Hematopoietic multipotent progenitor cell treated with erythropoietin and hydrocortisone succinate and interleukin-3 and kit ligand, for 4 days (in vitro differentiated cells): ENCODE results near the gene DYTN.

Source experiments
- DNase-seq: peaks from one replicate; pipeline ENCODE4 v3.0.0-alpha.2; 2015

The DYTN gene

DNA sequence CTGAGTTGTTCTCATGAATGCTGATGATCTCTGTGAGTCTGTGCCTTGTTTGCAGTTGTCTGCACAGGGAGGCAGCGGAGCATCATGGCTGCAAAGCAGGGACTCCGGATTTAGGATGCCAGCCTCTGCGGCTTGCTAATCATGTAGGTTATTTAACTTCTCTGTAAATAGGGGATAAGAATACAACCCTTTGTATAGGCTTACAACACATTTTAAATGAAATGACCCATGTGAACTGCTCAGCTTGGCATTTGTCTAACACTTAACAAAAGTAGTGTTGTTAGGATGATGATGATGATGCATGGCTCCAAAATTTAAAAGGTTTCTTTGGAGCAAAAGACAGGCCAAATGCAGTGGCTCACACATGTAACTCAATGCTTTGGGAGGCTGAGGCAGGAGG lies 19.4 kb downstream of the DYTN start:
- DNase-seq, result no peak

DNA sequence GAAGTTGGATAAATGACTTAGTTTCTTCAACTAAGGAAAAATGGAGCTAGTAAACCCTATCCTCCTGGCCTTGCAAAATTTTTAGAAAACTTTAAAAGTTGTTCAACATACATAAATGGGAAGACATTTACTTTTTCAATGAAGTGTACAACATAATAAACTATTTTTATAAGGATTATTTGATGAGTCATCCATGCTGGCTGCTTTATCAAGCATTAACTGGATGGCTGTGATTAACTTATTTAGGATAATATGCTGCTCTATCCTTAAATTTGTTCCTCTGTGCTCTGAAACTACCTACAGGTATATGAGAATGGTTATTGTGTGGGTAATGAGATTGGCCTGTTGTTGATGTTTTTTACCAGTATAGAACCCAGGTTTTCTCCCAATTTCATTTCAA lies 21.3 kb downstream of the DYTN start:
- no peak for DNase-seq

DNA sequence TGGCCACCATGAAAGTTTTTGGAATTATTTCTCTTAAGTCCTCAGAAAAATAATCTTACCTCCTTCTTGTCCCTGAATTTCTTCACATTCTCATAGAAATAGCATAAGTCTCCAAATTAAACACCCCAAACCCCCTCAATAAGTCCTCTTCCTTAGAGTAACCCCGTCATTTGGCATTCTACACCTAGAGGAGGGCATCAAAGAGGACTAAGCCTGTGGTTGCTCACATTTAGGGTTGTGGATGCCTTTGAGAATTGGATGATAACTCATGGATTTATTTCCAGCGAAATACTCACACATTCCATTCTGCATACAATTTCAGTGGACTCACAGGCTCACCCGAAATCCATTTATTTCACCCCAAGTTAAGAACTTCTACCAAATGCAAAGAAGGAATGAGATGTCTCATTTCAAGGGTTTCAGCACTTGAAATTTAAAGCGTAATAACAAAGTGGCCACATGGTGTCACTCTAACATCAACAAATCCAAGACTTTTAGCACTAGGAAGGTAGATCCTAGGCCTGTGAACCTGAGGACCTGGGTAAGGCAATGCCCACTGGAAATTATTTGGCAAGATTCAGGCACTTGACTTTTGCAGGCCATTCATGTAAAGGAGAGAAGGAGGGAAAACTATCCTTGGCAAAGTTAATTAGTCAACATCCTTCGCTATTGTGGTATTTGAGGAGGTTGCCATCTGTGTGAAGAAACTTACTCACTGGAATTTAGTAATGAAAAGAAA lies 24.6 kb downstream of the DYTN start:
- DNase-seq, result peak; percentile 82

DNA sequence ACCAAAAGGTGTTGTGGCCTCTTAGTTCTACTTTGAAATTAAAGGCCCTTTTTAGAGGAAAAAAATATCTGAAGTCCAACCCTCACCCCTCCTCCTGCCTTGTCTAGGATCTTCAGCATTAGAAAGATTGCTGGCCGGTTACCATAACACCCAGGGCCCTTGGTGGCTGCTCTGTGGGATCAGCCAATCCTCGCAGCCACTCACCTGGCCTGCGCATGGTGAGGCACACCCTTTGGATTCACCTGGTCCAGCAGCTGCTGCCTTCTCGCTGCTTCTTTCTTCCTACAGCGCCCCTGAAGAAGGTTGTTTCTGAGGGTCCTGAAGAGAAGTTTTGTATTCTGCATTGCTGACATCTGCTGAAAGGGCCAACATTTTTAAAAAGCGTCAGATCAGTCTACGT lies 25.2 kb downstream of the DYTN start:
- no peak for DNase-seq

DNA sequence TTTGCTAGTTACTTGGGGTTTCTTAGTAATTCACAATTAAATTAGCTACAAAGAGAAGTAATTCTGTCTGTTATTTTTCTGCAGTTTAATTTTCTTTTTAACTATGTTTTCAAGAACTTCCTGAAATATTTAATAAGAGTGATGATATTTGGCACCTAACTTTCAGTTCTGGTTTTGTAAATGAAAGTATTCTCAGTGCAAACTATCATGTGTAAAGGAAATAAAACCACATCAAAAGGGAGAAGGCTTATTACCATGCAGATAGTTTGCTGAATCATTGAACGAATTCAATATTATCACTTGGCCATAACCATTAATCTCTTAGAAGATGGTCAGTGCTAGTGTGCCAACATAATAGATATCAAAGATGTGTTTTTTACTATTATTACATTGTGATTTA lies 29.2 kb downstream of the DYTN start:
- peak; percentile 18 for DNase-seq

DNA sequence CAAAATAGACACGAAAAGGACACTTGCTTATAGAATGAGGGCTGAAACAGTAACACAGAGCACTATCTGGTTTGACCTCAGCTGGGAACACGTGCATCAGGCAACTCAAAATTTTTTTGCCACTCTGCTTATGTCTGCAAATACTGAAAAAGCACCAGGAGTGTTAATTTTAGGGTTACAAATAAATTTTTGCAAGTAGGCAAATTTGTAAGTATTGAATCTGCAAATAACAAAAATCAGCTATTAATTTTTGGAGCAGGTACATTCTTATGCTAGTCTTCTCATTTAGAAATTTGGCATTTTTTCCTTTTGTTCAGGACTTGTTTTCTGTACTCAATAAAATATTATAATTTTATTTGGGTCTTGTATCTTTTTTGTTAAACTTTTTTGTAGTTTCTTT lies 29.7 kb downstream of the DYTN start:
- no peak for DNase-seq

DNA sequence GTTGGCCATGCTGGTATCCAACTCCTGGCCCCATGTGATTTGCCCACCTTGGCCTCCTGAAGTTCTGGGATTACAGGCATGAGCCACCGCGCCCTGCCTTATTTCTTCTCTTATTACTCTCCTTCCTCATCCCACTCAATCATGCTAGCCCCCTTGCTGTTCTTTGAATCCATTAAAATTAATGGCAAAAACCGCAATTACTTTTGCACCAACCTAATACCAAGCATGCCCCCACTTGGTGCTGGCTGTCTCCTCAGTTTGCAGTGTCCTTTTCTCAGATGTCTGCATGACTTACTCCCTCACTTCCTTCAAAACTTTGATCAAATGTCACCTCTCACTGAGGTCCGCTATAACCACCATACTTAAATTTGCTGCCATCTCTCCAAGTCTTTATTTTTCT lies 34.6 kb downstream of the DYTN start:
- DNase-seq, result no peak

DNA sequence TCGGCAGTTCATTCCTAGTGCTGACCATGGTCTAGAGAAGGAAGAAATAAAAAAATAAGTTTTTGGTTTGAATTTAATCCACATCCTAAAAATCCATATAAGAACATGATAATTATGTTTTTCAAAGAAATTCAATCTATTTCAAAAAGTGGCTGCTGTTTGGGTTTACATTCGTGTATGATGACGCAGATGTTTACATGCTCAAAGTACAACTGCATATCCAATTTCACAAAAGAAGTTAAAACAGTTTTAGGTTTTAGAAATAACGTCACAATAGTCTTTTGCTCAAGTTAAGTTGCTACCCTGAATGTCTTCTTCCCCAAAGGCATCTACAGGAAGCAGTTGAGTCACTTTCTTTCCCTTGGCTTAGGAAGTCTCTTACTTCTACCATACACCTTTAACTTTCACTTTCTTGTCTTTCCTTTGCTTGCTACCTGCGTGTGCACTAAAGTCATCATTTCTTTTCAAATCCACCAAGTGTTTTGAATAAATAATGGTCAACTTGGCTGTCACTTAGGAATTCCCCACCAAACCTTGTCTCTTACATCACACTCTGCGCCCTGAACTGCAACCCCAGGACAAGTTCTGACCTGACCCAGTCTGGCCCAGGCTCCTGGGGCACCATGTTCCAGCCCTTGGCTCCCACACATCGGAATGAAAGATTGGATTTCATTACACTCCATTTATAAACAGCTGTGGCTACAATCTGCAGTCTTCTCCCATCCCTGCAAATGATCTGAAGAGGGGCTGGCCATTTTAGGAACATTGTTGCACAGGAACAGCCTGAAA lies 47.5 kb downstream of the DYTN start:
- no peak for DNase-seq

DNA sequence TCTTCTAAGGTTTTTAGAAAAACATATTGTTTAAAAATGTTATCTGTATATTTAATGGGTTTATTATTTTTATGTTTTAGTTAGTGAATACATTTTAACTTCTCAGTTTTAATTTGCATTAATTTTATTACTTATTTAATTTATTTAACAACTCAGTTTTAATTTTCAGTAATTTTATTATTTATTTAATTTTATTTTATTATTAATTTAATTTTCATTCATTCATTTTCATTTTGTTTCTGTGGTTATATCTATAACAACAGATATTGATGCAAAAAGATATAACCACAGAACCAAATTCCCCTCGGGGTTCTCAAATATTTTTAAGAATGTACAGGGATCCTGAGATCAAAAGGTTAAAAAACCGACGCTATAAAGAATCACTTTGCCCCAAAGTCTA lies 52.9 kb downstream of the DYTN start:
- DNase-seq, result no peak

DNA sequence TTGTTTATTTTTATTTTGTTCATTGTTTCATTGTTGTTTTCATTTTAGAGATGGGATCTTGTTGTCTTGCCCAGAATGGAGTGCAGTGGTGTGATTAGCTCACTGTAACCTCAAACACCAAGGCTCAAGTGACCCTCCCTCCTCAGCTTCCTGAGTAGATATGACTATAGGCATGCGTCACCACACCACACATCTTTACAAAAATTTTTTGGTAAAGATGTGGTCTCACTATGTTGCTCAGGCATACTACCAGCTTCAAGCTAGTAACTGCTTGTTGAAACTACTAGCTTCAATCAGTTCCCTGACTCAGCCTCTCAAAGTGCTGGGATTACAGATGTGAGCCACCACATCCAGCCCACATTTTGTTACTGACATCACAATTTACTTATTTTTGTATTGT lies 61.1 kb downstream of the DYTN start:
- DNase-seq, result peak; percentile 5

DNA sequence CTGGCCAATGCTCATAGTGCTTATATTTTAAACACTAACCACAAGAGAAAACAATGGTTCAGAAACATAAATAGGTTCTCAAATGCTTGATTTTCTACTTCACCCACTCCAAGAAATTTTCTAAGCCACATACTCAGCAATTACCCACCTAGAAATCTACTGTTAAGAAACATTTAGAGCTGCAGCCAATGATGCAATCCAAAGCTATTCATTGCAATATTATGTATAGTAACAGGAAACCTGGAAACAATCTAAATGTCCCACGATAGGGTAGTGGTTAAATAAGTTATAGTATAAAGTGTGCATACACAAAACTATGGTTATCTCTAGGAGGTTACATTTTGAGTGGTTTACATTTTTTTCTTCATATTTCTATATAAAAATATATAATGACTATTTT lies 70.2 kb downstream of the DYTN start:
- DNase-seq, result no peak

DNA sequence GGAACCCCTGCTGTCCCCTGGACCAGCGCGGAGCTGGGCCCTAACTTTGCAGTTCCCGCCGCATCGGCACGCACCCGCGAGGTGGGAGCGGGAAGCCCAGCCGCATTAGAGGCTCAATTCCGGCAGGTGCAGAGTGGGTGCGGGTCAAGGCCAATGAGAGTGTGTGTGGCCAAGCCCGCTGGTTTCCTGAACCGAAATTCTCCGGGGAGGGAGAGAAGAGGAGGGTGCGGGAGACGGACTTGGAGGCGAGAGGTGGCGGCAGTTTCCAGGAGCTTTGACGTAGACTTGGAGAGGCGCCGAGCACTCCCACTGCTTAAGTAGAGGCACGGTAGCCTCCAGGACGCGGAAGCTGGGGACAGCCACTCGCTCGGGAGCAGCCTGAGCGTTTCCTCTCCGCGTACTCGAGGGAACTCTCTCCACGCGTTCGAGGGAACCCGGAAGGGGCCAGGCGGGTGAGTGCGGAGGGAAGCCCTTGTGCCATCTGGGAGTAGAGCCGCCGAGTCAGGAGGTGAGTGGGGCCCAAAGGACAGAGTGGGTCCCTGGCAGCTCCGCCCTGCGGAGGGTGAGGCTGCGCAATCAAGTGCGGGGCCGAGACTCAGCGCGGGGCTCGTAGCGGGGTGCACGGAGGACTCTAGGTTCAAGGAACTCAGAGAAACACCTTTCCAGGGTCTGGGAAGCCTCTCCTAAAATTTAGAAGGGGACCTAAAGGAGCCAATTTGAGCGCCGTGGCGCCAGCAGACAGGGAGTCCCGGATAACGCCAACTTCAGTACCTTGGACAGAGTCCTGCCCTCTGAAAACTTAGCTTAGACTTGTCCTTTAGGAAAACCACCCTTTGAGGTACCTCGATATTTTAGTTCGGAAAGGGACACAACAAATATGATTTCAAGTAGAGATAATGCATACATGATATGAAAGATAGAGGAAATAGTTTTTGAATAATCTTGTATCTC lies 75.8 kb downstream of the DYTN start, which contains the start of gene FAM237A:
Gene FAM237A (plus strand): TSS at position 413 of the 951 bp plus-strand sequence. CDS start 1,750 bp downstream, outside the sequence.
- peak; percentile 81 for DNase-seq

DNA sequence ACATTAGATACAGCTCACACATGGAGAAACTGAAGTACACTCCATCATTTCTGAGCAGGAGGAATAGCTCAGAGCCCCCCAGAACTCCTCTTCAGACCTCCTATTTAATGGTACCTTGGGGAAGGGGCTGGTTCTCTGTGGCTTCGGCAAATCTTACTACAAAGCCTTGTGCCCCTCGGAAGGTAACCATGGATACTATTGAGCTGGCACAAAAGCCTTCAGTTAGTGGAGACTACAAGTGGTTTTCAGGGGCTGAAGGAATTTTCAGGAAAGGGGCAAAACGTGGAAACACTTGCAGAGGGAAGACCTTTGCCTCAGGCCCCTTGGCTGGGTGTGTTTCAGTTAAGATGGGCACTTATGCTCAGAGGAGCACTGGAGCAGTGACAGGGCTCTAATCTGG lies 77.0 kb downstream of the DYTN start:
- no peak for DNase-seq

DNA sequence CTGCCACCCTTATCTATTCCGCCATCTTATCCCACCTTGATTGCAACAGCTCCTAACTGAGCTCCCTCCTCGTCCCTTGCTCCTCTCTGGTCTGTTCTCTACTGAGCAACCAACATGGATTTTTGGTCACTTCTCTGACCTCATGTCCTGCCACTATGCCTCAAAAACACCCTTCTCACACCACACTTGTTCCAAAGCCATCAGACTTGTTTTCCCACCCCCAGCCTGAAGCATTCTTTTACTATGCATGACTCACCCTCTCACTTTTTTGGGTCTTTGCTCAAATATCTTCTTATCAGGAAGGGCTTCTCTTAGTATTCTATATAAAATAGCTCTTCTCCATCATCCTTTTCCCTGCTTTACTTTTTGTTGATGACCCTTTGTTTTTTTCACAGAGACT lies 78.6 kb downstream of the DYTN start:
- DNase-seq, result no peak

DNA sequence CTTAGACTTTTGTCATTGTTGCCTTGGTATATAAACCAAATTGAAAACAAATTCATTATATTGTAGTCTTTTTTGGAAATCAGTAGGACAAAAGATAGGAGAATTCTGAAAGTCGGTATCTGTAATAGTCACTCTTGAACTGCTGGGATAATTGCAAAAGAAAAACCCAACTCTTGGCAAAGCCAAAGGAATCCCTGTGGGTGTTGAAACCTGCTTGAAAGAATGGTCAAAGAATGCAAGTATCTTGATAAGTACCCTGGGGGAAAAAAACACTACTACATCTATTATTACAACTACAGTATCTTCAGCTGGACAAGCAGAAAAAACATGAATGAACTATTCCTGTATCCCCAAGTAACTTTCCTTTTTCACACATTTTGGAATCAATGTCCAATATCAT lies 83.2 kb downstream of the DYTN start:
- no peak for DNase-seq

DNA sequence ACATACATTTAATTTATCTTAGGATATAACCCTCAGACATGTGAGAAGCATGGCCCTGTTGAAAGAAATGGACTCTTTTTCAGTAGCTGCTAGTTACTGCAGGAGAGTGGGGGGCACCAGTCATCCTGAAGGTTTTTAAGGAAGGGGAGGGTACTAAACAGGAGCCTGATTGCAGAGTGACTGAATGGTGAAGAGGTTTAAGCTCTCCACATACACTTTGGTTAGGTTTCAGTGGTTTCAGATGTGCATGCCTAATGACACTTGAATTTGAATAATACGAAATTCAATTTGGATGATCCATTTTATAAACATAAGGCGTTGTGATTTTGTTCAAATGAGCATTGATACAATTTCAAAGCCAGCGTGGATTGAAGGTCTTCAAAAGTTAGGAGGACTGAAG lies 86.9 kb downstream of the DYTN start:
- DNase-seq, result no peak

DNA sequence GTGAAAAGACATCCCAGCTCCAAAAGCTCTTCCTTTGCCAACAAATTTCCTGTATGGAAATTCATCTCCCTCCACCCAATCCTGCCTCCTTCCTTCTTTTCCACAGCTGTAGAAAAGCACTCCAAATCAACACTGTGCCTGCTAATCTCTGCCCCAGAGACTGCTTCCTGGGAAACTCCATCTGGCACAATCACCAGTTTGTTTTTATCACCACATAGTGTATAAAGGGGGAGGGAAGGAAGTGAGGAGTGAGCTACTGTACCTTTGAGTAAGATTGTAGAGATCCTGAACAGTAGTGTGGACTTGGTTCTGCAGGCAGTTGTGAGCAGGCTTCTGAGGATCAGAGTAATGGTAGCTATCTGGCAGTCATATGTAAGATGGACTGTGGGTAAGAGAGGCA lies 90.6 kb downstream of the DYTN start:
- DNase-seq, result no peak

DNA sequence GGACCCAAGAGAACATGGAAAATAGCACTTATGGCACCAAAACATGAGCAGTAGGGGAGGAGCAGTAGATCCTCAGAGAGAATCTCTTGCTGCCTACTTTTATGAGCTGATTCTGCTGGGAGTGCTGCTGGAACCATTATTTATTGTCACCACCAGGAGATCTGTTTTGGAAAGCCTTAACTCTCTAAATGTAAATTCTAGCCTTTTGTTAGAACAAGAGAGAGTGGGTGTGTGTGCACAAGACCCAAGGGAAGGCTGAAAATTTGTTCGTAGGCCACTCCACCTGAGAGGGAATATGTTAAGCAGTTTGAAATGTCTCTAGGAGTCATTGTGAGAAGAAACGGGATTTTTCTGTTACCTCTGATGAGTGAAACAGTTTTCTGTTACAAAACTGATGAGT lies 92.1 kb downstream of the DYTN start:
- DNase-seq, result no peak

DNA sequence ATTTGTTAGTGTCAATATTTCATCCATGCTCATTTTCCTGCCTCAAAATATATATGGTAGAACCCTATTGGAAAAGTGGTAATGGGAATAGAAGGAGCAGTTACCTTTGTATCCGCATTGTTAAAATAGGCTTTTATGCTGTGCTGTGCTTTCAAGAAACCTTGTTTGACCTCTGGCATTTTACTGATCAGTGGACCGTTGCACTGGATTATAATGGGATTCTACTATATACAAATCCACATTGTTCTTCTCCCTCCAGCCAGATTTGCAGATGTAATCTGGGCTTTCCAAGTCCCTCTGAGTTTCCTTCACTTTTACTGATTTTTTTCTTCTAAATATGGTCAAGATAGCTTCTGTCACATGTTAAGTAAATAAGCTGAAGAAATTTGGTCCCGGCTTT lies 99.2 kb downstream of the DYTN start:
- no peak for DNase-seq

DNA sequence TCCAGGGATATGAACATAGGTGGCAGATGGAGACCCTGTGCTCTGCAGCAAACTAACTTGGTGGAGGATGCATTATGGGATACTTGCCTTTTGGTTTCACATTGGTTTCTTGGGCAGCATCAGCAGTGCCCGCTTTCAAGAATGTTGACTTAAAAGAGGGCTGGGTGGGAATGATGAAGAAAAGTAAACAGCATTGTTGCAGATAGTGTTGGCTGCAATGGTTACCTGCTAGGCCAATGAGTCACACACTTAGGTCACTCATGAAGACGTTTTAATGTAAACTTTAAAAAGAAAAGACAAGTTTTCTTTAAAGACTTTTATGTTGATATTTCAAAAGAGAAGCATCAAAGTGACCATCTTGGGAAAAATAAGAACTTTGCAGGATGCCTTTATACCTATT lies 102.0 kb downstream of the DYTN start:
- no peak for DNase-seq

DNA sequence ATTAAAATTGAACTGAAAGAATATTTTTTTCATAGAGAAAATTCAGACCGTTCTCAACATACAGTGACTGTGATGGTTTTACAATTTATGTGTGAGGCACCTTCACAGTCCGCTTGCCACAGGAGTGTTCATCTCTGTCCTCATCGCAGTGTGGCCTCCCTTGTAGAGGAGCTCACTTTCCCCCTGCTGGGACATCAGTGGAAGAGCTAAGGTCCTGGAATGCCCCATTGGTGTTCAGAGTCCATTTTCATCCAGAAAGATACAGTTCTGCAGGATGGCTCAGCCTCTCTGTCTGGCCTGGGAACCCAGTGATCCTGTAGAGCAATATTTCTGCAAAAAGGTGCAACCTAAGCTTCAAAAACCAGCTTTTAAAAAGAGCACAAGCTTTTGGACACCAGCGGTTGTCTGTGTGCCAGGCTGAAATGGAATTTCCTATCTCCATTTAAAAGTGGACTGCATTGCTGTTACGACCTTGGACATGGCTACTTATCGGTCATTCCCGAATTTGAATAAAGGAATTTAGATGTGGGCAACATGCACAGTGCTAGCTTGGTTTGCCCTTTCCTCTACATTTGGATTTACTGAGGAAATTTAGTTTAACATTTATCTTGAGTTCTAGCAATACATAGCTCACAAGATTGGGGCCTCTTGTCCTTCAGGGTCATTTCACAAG lies 102.6 kb downstream of the DYTN start:
- no peak for DNase-seq

DNA sequence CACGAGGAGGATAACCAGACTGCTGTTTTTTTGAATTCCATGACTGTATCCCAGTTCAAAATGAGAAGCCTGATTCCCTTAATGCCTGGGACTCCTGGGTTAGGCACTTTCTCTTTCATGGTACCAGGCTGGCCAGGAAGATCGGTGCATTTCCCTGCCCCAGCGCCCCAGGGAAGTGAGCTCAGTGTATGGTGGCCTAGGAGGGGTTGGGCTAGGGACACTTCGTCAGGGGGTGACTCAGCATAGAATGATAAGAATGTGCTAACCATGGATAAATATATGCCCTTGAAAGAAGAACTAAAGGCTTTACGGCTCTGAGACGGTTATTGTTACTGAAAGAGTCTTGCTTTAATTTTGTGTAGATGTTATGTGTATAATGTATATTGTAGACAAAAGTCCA lies 103.4 kb downstream of the DYTN start:
- DNase-seq, result peak; percentile 38

DNA sequence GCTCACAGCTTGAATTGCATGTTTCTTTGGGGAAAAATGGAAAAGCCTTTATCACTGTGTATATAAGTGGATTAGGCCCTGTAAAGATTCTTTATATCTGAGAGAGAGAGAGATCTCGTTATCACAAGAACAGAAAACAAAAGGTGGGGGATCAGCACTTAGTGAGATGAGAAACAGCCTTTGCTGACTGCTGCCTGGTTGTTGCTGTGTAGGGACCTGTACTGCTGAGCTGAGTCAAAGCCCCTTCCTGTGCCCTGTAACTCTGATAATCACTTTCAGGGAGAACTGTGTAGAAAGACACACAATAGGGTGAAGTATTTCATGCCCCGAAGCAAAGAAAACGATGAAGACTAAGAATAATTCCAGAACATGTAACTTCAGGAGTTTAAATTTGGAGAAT lies 106.5 kb downstream of the DYTN start:
- DNase-seq, result no peak
